ENCODE data around the gene JAM3. TPM values are rescaled to one million over a fixed set of nuclear protein-coding genes. Genes with fewer than 3 reads are reported as not detected.
"Not testable (repeated sequence)": the region's sequence is repeated elsewhere in the genome, so short reads cannot be mapped to it uniquely, and the experiment has no call there.

Gene JAM3
- polyA plus RNA-seq, 1 donor from 2014 or later, result 46.1 TPM

DNA sequence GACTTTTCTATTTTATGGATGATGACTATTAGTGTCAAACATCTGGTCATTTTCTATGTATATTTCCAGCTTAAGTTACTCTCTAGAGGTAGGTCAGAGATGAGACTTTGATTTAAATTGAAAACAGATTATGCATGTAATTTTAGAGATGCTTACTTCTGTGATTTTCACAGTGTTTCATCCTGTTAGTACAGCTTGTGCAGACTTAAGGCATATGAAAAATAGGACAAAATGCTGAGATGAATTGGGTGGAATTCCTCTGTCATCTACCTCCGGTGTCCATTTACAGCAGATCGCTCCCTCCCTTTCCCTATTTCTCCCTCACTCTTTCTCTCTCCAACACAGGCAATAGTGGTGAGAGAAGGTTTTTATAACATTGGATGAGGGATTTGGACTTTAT is 14.1 kb downstream of the JAM3 start:
- no peaks in the 10 kb centered on the region for H3F3A ChIP-seq (ENCODE audit: insufficient read depth, low read length, poor library complexity, severe bottlenecking)
- H3K27me3 ChIP-seq (ENCODE audit: insufficient read depth, low read depth, low read length), result no peaks in the 10 kb centered on the region
- no peak overlapping the region for H2AFZ ChIP-seq (ENCODE audit: low read depth, low read length)
- no peak overlapping the region for H3K4me3 ChIP-seq (ENCODE audit: low read length)
- TF ChIP-seq MXI1 (conservative IDR thresholded peaks at IDR 0.05; ENCODE audit: poor library complexity, severe bottlenecking) (no peak), SMC3 (conservative IDR thresholded peaks at IDR 0.05; ENCODE audit: poor library complexity) (no peak), EP300 (conservative IDR thresholded peaks at IDR 0.05; ENCODE audit: poor library complexity, severe bottlenecking) (no peak), TAF1 (IDR thresholded peaks at IDR 0.05; ENCODE audit: low read depth) (no peak), RAD21 (conservative IDR thresholded peaks at IDR 0.05) (no peak), POLR2AphosphoS5 (IDR thresholded peaks at IDR 0.05) (no peak), EZH2 (IDR thresholded peaks at IDR 0.05; ENCODE audit: borderline replicate concordance, insufficient read depth, low read length, poor library complexity, severe bottlenecking) (no peak)
- TF ChIP-seq, protein P1, sequence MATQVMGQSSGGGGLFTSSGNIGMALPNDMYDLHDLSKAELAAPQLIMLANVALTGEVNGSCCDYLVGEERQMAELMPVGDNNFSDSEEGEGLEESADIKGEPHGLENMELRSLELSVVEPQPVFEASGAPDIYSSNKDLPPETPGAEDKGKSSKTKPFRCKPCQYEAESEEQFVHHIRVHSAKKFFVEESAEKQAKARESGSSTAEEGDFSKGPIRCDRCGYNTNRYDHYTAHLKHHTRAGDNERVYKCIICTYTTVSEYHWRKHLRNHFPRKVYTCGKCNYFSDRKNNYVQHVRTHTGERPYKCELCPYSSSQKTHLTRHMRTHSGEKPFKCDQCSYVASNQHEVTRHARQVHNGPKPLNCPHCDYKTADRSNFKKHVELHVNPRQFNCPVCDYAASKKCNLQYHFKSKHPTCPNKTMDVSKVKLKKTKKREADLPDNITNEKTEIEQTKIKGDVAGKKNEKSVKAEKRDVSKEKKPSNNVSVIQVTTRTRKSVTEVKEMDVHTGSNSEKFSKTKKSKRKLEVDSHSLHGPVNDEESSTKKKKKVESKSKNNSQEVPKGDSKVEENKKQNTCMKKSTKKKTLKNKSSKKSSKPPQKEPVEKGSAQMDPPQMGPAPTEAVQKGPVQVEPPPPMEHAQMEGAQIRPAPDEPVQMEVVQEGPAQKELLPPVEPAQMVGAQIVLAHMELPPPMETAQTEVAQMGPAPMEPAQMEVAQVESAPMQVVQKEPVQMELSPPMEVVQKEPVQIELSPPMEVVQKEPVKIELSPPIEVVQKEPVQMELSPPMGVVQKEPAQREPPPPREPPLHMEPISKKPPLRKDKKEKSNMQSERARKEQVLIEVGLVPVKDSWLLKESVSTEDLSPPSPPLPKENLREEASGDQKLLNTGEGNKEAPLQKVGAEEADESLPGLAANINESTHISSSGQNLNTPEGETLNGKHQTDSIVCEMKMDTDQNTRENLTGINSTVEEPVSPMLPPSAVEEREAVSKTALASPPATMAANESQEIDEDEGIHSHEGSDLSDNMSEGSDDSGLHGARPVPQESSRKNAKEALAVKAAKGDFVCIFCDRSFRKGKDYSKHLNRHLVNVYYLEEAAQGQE (IDR thresholded peaks at IDR 0.05; ENCODE audit: borderline replicate concordance), result no peak
- TF ChIP-seq, protein P2, sequence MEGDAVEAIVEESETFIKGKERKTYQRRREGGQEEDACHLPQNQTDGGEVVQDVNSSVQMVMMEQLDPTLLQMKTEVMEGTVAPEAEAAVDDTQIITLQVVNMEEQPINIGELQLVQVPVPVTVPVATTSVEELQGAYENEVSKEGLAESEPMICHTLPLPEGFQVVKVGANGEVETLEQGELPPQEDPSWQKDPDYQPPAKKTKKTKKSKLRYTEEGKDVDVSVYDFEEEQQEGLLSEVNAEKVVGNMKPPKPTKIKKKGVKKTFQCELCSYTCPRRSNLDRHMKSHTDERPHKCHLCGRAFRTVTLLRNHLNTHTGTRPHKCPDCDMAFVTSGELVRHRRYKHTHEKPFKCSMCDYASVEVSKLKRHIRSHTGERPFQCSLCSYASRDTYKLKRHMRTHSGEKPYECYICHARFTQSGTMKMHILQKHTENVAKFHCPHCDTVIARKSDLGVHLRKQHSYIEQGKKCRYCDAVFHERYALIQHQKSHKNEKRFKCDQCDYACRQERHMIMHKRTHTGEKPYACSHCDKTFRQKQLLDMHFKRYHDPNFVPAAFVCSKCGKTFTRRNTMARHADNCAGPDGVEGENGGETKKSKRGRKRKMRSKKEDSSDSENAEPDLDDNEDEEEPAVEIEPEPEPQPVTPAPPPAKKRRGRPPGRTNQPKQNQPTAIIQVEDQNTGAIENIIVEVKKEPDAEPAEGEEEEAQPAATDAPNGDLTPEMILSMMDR (IDR thresholded peaks at IDR 0.05; ENCODE audit: poor library complexity, severe bottlenecking), result no peak
- no peaks in the 10 kb centered on the region for H3K9me3 ChIP-seq (ENCODE audit: low read length)
- H3K36me3 ChIP-seq (ENCODE audit: insufficient read depth, low read length), result no peaks in the 10 kb centered on the region
- peaks cover 59% of the 10 kb centered on the region for H3K79me2 ChIP-seq (replicated peaks; ENCODE audit: insufficient read depth, low read length)
- no peak overlapping the region for H3K9ac ChIP-seq (ENCODE audit: low read length)
- H3K27ac ChIP-seq (ENCODE audit: low read length), result no peak overlapping the region
- H3K9me2 ChIP-seq (ENCODE audit: insufficient read depth, low read length), result no peaks in the 10 kb centered on the region
- no peaks in the 10 kb centered on the region for H4K20me1 ChIP-seq (ENCODE audit: insufficient read depth)
- no peak overlapping the region for H3K4me2 ChIP-seq (ENCODE audit: low read length)

DNA sequence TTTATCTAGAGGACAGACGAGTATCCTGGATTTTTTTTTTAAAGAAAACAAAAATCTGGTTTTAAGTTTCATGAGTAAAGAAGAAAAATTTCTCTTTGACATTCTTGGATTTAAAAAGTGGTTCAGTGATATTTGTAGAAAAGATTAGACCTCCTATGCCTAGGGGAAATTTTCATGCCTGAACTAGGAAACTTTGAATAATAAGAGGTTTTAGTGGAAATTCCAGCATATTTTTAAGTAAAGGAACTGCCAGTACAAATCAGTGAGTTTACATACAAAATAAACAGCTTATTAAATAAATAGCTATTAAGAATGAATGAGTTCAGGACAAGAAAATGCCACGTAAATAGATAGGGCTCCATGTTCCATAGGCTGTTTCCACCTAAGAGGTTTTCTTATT is 17.5 kb downstream of the JAM3 start:
- Histone ChIP-seq H2AFZ (ENCODE audit: low read depth, low read length) (no peak overlapping the region), H3K9me3 (ENCODE audit: low read length) (no peaks in the 10 kb centered on the region), H4K20me1 (ENCODE audit: insufficient read depth) (no peaks in the 10 kb centered on the region), H3F3A (ENCODE audit: insufficient read depth, low read length, poor library complexity, severe bottlenecking) (no peaks in the 10 kb centered on the region), H3K4me2 (ENCODE audit: low read length) (no peak overlapping the region), H3K9ac (ENCODE audit: low read length) (no peak overlapping the region), H3K79me2 (replicated peaks; ENCODE audit: insufficient read depth, low read length) (peaks cover 57% of the 10 kb centered on the region), H3K27me3 (ENCODE audit: insufficient read depth, low read depth, low read length) (no peaks in the 10 kb centered on the region), H3K4me3 (ENCODE audit: low read length) (no peak overlapping the region), H3K27ac (ENCODE audit: low read length) (no peak overlapping the region), H3K36me3 (ENCODE audit: insufficient read depth, low read length) (no peaks in the 10 kb centered on the region), H3K9me2 (ENCODE audit: insufficient read depth, low read length) (no peaks in the 10 kb centered on the region)
- TF ChIP-seq, protein P2 (IDR thresholded peaks at IDR 0.05; ENCODE audit: poor library complexity, severe bottlenecking), result no peak

DNA sequence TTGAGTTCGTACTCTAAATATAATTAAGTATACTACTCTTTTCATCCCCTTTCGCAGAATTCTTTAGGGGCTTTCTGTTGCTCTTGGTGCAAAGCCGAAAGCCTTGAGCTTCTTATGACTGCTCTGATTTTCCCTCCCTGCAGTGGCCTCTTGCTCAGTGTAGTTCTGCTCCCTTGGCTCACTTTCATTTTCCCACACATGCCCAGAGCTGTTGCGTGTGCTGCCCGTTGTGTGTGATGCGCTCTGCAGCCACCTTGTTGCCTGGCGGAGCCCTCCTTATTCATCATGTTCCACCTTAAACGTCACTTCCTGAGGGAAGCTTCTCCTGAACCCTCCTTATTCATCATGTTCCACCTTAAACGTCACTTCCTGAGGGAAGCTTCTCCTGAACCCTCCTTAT is 23.1 kb downstream of the JAM3 start:
- not testable (repeated sequence) for H3K27me3 ChIP-seq (ENCODE audit: insufficient read depth, low read depth, low read length); H3K36me3 ChIP-seq (ENCODE audit: insufficient read depth, low read length); H2AFZ ChIP-seq (ENCODE audit: low read depth, low read length); H3K9me3 ChIP-seq (ENCODE audit: low read length); H3K27ac ChIP-seq (ENCODE audit: low read length); H3K9me2 ChIP-seq (ENCODE audit: insufficient read depth, low read length); H3K4me3 ChIP-seq (ENCODE audit: low read length); H4K20me1 ChIP-seq (ENCODE audit: insufficient read depth); H3F3A ChIP-seq (ENCODE audit: insufficient read depth, low read length, poor library complexity, severe bottlenecking); H3K9ac ChIP-seq (ENCODE audit: low read length); H3K4me2 ChIP-seq (ENCODE audit: low read length)
- peaks cover 12% of the 10 kb centered on the region for H3K79me2 ChIP-seq (replicated peaks; ENCODE audit: insufficient read depth, low read length)
